HepG2 (cell line): Measurements from ENCODE around the gene CEBPB. TPM values are rescaled to one million over a fixed set of nuclear protein-coding genes. Genes with fewer than 3 reads are reported as not detected.

Experiments used
- CBX1 ChIP-seq: IDR thresholded peaks from one replicate; pipeline ENCODE4 v1.6.1; 2016; ENCODE audit warnings: antibody characterized with exemption, low read depth
- DNMT3B ChIP-seq: conservative IDR thresholded peaks from 2 replicates; pipeline ENCODE4 v1.6.1; 2016; ENCODE audit warnings: missing biosample characterization, control low read depth
- FOXA1 ChIP-seq, 2 experiments: fragments of 450-650 bp in 1 of 2; sonication (generic) in 1 of 2; formaldehyde crosslinking in 1 of 2; IDR thresholded peaks; 2 replicates each; pipeline versions ENCODE4 v1.4.0 to v1.6.1; 2016 to 2020; ENCODE audit warnings: missing genetic modification reagents in 1 of 2
- MEIS1 ChIP-seq: sonication (generic); formaldehyde crosslinking; IDR thresholded peaks from 2 replicates; pipeline ENCODE4 v1.9.0; 2021; ENCODE audit warnings: mild to moderate bottlenecking, missing genetic modification reagents, moderate library complexity, borderline replicate concordance
- MXD4 ChIP-seq: IDR thresholded peaks from 2 replicates; pipeline ENCODE4 v1.6.1; 2016; ENCODE audit warnings: mild to moderate bottlenecking, missing biosample characterization, missing genetic modification reagents
- NFKBIZ ChIP-seq: IDR thresholded peaks from 2 replicates; pipeline ENCODE4 v1.6.1; 2018; ENCODE audit warnings: missing genetic modification reagents, missing compliant biosample characterization
- PATZ1 ChIP-seq: sonication (generic); formaldehyde crosslinking; IDR thresholded peaks from 2 replicates; pipeline ENCODE4 v1.4.0; 2020; ENCODE audit warnings: missing genetic modification reagents
- SATB2 ChIP-seq: sonication (generic); formaldehyde crosslinking; IDR thresholded peaks from 2 replicates; pipeline ENCODE4 v1.5.0; 2020; ENCODE audit warnings: missing genetic modification reagents
- SMAD3 ChIP-seq: sonication (generic); formaldehyde crosslinking; IDR thresholded peaks from 2 replicates; pipeline ENCODE4 v1.4.0; 2020; ENCODE audit warnings: missing genetic modification reagents
- ZBTB20 ChIP-seq: sonication (generic); formaldehyde crosslinking; IDR thresholded peaks from 2 replicates; pipeline ENCODE4 v1.8.1; 2023; ENCODE audit warnings: missing genetic modification reagents, low read depth, mild to moderate bottlenecking, borderline replicate concordance
- ZBTB3 ChIP-seq: sonication (generic); formaldehyde crosslinking; IDR thresholded peaks from 2 replicates; pipeline ENCODE4 v1.4.0; 2020; ENCODE audit warnings: low read depth, mild to moderate bottlenecking, moderate library complexity, missing genetic modification reagents, borderline replicate concordance
- ZMAT5 ChIP-seq: sonication (generic); formaldehyde crosslinking; IDR thresholded peaks from 2 replicates; pipeline ENCODE4 v1.5.0; 2020; ENCODE audit warnings: mild to moderate bottlenecking, low read depth, missing genetic modification reagents, borderline replicate concordance
- ZNF749 ChIP-seq: sonication (generic); formaldehyde crosslinking; IDR thresholded peaks from 2 replicates; pipeline ENCODE4 v1.8.0; 2022; ENCODE audit warnings: mild to moderate bottlenecking, missing genetic modification reagents, moderate library complexity, borderline replicate concordance
- polyA plus RNA-seq, 8 experiments: library from polyadenylated mRNA; depleted of rRNA in 3 of 8; stranded (reverse) in 7 of 8; unstranded in 1 of 8; fragments of >200 nt; fragmentation: Illumina TruSeq in 4 of 8; extraction: Trizol in 4 of 8; gene quantifications; 2 replicates each; pipeline versions ENCODE4 v1.2.1 to v1.2.3, GENCODE V29; 2011 to 2016; ENCODE audit warnings: low read depth in 4 of 8, missing spikeins in 1 of 8, mixed read lengths in 1 of 8; ENCODE audit not compliant: insufficient read depth in 1 of 8
- total RNA-seq, 5 experiments: library from RNA; depleted of rRNA; stranded (reverse); fragments of >200 nt; fragmentation: Illumina TruSeq; extraction: Trizol; gene quantifications; 2 replicates each; pipeline ENCODE4 v1.2.3, GENCODE V29; 2016; ENCODE audit warnings: low read depth in 1 of 5
- TF ChIP-seq, protein P1 (sequence below): sonication (generic); formaldehyde crosslinking; IDR thresholded peaks from 2 replicates; pipeline ENCODE4 v1.4.0; 2020; ENCODE audit warnings: missing genetic modification reagents
- TF ChIP-seq, protein P2 (sequence below): fragments of 450-650 bp; IDR thresholded peaks from 2 replicates; pipeline ENCODE4 v1.6.1; 2017
- TF ChIP-seq, protein P3 (sequence below): sonication (generic); formaldehyde crosslinking; IDR thresholded peaks from 2 replicates; pipeline ENCODE4 v1.4.0; 2020; ENCODE audit warnings: mild to moderate bottlenecking, missing genetic modification reagents
- TF ChIP-seq, protein P4 (sequence below): sonication (generic); formaldehyde crosslinking; conservative IDR thresholded peaks from 2 replicates; pipeline ENCODE4 v1.8.0; 2022; ENCODE audit warnings: mild to moderate bottlenecking, moderate library complexity, missing genetic modification reagents

CEBPB gene
- total and polyA plus RNA-seq, 2 of the 13 experiments (the other 11 are each of a cell fraction or from before 2014, with no cell fraction given) = 18.5 to 28.2 TPM

DNA sequence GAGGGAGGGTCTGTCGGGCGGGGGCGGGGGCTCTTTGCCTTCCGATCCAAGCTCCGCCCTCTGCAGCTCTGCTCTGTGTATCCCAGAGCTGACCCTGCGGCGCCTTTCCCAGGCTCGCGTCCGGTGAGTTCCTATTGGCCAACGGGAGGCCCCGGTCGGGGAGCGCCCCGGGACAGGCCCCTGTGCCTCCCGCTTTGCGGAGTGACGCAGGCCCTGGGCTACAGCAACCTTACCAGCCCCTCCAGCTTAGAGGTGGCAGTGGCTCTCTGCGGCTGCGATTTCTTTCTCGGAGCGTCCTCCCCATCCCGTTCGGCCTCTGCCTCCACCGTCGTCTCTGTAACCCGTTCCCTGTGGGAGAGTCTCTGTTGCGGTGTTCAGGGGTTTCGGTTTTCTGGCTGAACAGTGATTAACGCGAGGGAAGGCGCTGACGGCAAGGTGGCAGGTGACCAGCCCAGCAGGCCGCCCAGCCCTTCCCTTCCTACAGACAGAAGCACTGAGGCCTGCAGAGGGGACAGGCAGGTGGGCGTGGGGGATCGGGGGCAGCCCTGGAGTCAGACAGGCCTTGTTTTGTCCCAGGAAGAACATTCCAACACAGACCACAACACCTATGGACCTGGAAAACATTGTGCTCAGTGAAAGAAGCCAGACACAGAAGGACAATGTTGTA, 18.1 kb upstream of the CEBPB start (continued):
- TF ChIP-seq, protein P1, sequence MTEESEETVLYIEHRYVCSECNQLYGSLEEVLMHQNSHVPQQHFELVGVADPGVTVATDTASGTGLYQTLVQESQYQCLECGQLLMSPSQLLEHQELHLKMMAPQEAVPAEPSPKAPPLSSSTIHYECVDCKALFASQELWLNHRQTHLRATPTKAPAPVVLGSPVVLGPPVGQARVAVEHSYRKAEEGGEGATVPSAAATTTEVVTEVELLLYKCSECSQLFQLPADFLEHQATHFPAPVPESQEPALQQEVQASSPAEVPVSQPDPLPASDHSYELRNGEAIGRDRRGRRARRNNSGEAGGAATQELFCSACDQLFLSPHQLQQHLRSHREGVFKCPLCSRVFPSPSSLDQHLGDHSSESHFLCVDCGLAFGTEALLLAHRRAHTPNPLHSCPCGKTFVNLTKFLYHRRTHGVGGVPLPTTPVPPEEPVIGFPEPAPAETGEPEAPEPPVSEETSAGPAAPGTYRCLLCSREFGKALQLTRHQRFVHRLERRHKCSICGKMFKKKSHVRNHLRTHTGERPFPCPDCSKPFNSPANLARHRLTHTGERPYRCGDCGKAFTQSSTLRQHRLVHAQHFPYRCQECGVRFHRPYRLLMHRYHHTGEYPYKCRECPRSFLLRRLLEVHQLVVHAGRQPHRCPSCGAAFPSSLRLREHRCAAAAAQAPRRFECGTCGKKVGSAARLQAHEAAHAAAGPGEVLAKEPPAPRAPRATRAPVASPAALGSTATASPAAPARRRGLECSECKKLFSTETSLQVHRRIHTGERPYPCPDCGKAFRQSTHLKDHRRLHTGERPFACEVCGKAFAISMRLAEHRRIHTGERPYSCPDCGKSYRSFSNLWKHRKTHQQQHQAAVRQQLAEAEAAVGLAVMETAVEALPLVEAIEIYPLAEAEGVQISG (CRISPR knock-in tag) = peak; percentile 80; the same call in 1 of the 2 replicates
- TF ChIP-seq FOXA1 (IDR thresholded peaks at IDR 0.05) (no peak), FOXA1 (CRISPR knock-in tag; IDR thresholded peaks at IDR 0.05) (no peak; the same call in 1 of the 2 replicates), CBX1 (peak; percentile 74), ZBTB20 (peak; percentile 73; the same call in 1 of the 2 replicates), SATB2 (CRISPR knock-in tag) (peak; percentile 74), ZMAT5 (no peak), ZNF749 (CRISPR knock-in tag) (peak; percentile 82), ZBTB3 (peak; percentile 92), DNMT3B (CRISPR knock-in tag) (0 out of 2 replicates have a peak, but pooled peaks have one; percentile 54), MXD4 (peak; percentile 73; the same call in 1 of the 2 replicates), MEIS1 (peak; percentile 93), NFKBIZ (CRISPR knock-in tag) (peak; percentile 54), SMAD3 (CRISPR knock-in tag) (peak; percentile 59; the same call in 1 of the 2 replicates), PATZ1 (CRISPR knock-in tag) (peak; percentile 94)
- TF ChIP-seq, protein P2, sequence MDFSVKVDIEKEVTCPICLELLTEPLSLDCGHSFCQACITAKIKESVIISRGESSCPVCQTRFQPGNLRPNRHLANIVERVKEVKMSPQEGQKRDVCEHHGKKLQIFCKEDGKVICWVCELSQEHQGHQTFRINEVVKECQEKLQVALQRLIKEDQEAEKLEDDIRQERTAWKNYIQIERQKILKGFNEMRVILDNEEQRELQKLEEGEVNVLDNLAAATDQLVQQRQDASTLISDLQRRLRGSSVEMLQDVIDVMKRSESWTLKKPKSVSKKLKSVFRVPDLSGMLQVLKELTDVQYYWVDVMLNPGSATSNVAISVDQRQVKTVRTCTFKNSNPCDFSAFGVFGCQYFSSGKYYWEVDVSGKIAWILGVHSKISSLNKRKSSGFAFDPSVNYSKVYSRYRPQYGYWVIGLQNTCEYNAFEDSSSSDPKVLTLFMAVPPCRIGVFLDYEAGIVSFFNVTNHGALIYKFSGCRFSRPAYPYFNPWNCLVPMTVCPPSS = no peak
- TF ChIP-seq, protein P3, sequence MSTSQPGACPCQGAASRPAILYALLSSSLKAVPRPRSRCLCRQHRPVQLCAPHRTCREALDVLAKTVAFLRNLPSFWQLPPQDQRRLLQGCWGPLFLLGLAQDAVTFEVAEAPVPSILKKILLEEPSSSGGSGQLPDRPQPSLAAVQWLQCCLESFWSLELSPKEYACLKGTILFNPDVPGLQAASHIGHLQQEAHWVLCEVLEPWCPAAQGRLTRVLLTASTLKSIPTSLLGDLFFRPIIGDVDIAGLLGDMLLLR (CRISPR knock-in tag) = peak; percentile 90; the same call in 1 of the 2 replicates
- TF ChIP-seq, protein P4, sequence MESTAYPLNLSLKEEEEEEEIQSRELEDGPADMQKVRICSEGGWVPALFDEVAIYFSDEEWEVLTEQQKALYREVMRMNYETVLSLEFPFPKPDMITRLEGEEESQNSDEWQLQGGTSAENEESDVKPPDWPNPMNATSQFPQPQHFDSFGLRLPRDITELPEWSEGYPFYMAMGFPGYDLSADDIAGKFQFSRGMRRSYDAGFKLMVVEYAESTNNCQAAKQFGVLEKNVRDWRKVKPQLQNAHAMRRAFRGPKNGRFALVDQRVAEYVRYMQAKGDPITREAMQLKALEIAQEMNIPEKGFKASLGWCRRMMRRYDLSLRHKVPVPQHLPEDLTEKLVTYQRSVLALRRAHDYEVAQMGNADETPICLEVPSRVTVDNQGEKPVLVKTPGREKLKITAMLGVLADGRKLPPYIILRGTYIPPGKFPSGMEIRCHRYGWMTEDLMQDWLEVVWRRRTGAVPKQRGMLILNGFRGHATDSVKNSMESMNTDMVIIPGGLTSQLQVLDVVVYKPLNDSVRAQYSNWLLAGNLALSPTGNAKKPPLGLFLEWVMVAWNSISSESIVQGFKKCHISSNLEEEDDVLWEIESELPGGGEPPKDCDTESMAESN (CRISPR knock-in tag) = peak; percentile 97
